ENCODE data around the gene TNFRSF21. TPM values are rescaled to one million over a fixed set of nuclear protein-coding genes. Genes with fewer than 3 reads are reported as not detected.

TNFRSF21 gene
- total RNA-seq, 1 donor from 2014 or later = 46.3 TPM

- Mint-ChIP-seq H3K4me3 (ENCODE audit: low read depth) (no peak overlapping the region), H3K4me1 (ENCODE audit: low read depth) (peaks cover 5% of the 10 kb centered on the region), H3K36me3 (ENCODE audit: insufficient read depth) (no peaks in the 10 kb centered on the region), H3K27ac (no peak overlapping the region), H3K27me3 (peaks cover 4% of the 10 kb centered on the region), H3K9me3 (ENCODE audit: low read depth) (peaks cover 3% of the 10 kb centered on the region)
- no peak for TF ChIP-seq CTCF (IDR thresholded peaks at IDR 0.05; ENCODE audit: unreplicated experiment)
- DNase-seq (ENCODE audit: low spot score, unreplicated experiment) = no peak
Observed at GRCh38 chr6:47206626-47207025, 103.1 kb downstream of the TNFRSF21 start.

GRCh38 chr6:47203938-47204611 lies 105.6 kb downstream of the TNFRSF21 start:
- H3K36me3 Mint-ChIP-seq (ENCODE audit: insufficient read depth) = no peaks in the 10 kb centered on the region
- peaks cover 5% of the 10 kb centered on the region for H3K4me1 Mint-ChIP-seq (ENCODE audit: low read depth)
- peaks cover 7% of the 10 kb centered on the region for H3K27me3 Mint-ChIP-seq

GRCh38 chr6:47203266-47203937 lies 106.3 kb downstream of the TNFRSF21 start:
- Mint-ChIP-seq H3K9me3 (ENCODE audit: low read depth) (peaks cover 3% of the 10 kb centered on the region), H3K27ac (no peak overlapping the region), H3K27me3 (peaks cover 7% of the 10 kb centered on the region), H3K36me3 (ENCODE audit: insufficient read depth) (no peaks in the 10 kb centered on the region), H3K4me3 (ENCODE audit: low read depth) (no peak overlapping the region), H3K4me1 (ENCODE audit: low read depth) (peaks cover 3% of the 10 kb centered on the region)
- no peak for TF ChIP-seq CTCF (IDR thresholded peaks at IDR 0.05; ENCODE audit: unreplicated experiment)
- no peak for DNase-seq (ENCODE audit: low spot score, unreplicated experiment)

More at GRCh38 chr6:47203938-47204611, 105.6 kb downstream of the TNFRSF21 start:
- Mint-ChIP-seq H3K9me3 (ENCODE audit: low read depth) (peaks cover 3% of the 10 kb centered on the region), H3K4me3 (ENCODE audit: low read depth) (no peak overlapping the region), H3K27ac (no peak overlapping the region)
- no peak for DNase-seq (ENCODE audit: low spot score, unreplicated experiment)
- TF ChIP-seq CTCF (IDR thresholded peaks at IDR 0.05; ENCODE audit: unreplicated experiment) = no peak

- Mint-ChIP-seq H3K9me3 (ENCODE audit: low read depth) (peaks cover 3% of the 10 kb centered on the region), H3K4me3 (ENCODE audit: low read depth) (no peak overlapping the region), H3K27me3 (peaks cover 7% of the 10 kb centered on the region), H3K27ac (no peak overlapping the region), H3K36me3 (ENCODE audit: insufficient read depth) (no peaks in the 10 kb centered on the region), H3K4me1 (ENCODE audit: low read depth) (peaks cover 2% of the 10 kb centered on the region)
- TF ChIP-seq CTCF (IDR thresholded peaks at IDR 0.05; ENCODE audit: unreplicated experiment) = no peak
- no peak for DNase-seq (ENCODE audit: low spot score, unreplicated experiment)
Observed at GRCh38 chr6:47202644-47203205, 107.0 kb downstream of the TNFRSF21 start.

- peaks cover 3% of the 10 kb centered on the region for H3K9me3 Mint-ChIP-seq (ENCODE audit: low read depth)
Observed at GRCh38 chr6:47200536-47201334, 109.0 kb downstream of the TNFRSF21 start.

More at GRCh38 chr6:47200536-47201334, 109.0 kb downstream of the TNFRSF21 start:
- Mint-ChIP-seq H3K4me1 (ENCODE audit: low read depth) (peaks cover 2% of the 10 kb centered on the region), H3K36me3 (ENCODE audit: insufficient read depth) (no peaks in the 10 kb centered on the region), H3K27me3 (peaks cover 7% of the 10 kb centered on the region), H3K4me3 (ENCODE audit: low read depth) (no peak overlapping the region), H3K27ac (no peak overlapping the region)
- no peak for TF ChIP-seq CTCF (IDR thresholded peaks at IDR 0.05; ENCODE audit: unreplicated experiment)
- DNase-seq (ENCODE audit: low spot score, unreplicated experiment) = no peak
